Uterus (tissue), 4 donors: ENCODE data around the gene NRXN3. TPM values are rescaled to one million over a fixed set of nuclear protein-coding genes. Genes with fewer than 3 reads are reported as not detected.

Experiments
- DNase-seq, 2 donors: peaks; one replicate each; pipeline ENCODE4 v3.0.0-alpha.2; 2019 to 2020
- H3K27ac ChIP-seq, 2 donors: fragments of 200-600 bp; sonication (generic); 1 replicate in 1 of 2; 2 replicates in 1 of 2; pipeline ENCODE4 v1.5.1; 2016 to 2018
- H3K27me3 ChIP-seq, 2 donors: fragments of 200-600 bp; sonication (generic); one replicate each; pipeline ENCODE4 v1.5.1; 2018 to 2019; ENCODE audit warnings: control low read depth in 1 of 2
- H3K36me3 ChIP-seq, 2 donors: fragments of 200-600 bp; sonication (generic); one replicate each; pipeline ENCODE4 v1.5.1; 2019; ENCODE audit warnings: control low read depth in 1 of 2
- H3K4me1 ChIP-seq, 2 donors: fragments of 200-600 bp; sonication (generic); one replicate each; pipeline ENCODE4 v1.5.1; 2018 to 2019; ENCODE audit warnings: control low read depth in 1 of 2
- H3K4me3 ChIP-seq, 2 donors: fragments of 200-600 bp; sonication (generic); 1 replicate in 1 of 2; 2 replicates in 1 of 2; pipeline ENCODE4 v1.5.1; 2018 to 2019; ENCODE audit warnings: mild to moderate bottlenecking in 1 of 2
- H3K9me3 ChIP-seq, 2 donors: fragments of 200-600 bp; sonication (generic); one replicate each; pipeline ENCODE4 v1.5.1; 2019; ENCODE audit warnings: control low read depth in 1 of 2
- POLR2A ChIP-seq, 2 donors: fragments of 450-650 bp; IDR thresholded peaks; one replicate each; pipeline ENCODE4 v1.6.1; 2016; ENCODE audit warnings: antibody characterized with exemption in 2 of 2, mild to moderate bottlenecking in 1 of 2, moderate library complexity in 1 of 2
- intact Hi-C: fragments of 100-400 bp; cut with DNase I; formaldehyde crosslinking; loops from one replicate; pipeline ENCODE4 v1.15.1; 2023; ENCODE audit warnings: low total_unique reads
- total RNA-seq, 4 donors: library from RNA; depleted of rRNA in 3 of 4; stranded (reverse); fragments of >200 nt in 3 of 4; gene quantifications; one replicate each; pipeline versions ENCODE4 v1.1.0 to v1.2.4, GENCODE V29; 2014 to 2023
- TF ChIP-seq, protein P1 (sequence below), 4 experiments: fragments of 200-600 bp in 2 of 4; fragments of 450-650 bp in 2 of 4; sonication (generic) in 2 of 4; IDR thresholded peaks; one replicate each; pipeline ENCODE4 v1.5.1; 2016 to 2019; ENCODE audit warnings: antibody characterized with exemption in 4 of 4, mild to moderate bottlenecking in 2 of 4, moderate library complexity in 1 of 4
- donor health status: DM: yes; HTN: yes; CAD: no.

NRXN3 gene
- total RNA-seq, 4 donors from 2014 or later: 2.9 to 17.0 (median 4.4) TPM

DNA sequence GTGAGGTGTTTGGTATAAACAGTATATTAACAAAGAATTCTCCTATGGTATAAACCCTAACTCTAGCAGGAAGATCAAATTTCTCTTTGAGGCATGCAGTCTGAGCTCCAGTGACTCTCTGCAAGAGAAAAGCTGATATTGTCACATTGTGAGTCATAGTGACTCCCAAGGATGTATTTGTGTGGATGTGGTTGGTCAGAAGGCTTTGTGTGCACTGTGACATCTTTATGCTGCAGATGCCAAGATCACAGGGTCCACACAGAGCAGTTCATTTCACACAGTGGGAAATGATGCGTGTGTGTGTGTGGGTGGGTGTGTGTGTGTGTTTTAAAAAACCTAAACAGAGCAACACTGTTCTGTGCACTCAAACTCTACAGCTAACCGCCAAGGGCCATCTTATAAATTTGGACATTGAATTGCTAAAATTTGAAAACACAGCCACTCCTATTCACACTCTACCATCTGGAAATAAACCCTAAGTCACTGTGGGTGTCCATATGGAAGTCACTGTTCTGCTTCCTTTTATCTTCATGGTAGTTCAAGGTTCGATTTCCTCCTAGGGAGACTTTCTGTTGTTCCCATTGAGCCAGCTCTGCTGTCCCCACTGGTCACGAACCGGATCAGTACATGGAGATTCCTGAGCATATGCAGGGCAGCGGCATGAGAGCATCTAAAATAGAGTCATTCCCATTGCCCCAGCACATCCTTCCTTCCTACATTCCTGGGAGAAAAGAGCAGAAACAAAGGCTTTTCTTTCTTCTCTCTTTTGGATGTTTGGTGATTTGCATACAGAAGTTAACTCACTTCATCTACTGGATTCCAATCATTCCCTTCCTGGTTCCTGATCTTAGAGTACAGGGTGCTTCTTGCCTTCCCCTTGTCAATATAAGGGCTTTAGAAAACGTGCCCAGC, 1313.6 kb downstream of the NRXN3 start:
- Histone ChIP-seq H3K27me3 (no peaks in the 10 kb centered on the region), H3K4me1 (no peaks in the 10 kb centered on the region), H3K4me3 (no peak overlapping the region), H3K27ac (no peak overlapping the region), H3K36me3 (no peaks in the 10 kb centered on the region), H3K9me3 (no peaks in the 10 kb centered on the region)
- TF ChIP-seq POLR2A (IDR thresholded peaks at IDR 0.05): no peak
- TF ChIP-seq, protein P1, sequence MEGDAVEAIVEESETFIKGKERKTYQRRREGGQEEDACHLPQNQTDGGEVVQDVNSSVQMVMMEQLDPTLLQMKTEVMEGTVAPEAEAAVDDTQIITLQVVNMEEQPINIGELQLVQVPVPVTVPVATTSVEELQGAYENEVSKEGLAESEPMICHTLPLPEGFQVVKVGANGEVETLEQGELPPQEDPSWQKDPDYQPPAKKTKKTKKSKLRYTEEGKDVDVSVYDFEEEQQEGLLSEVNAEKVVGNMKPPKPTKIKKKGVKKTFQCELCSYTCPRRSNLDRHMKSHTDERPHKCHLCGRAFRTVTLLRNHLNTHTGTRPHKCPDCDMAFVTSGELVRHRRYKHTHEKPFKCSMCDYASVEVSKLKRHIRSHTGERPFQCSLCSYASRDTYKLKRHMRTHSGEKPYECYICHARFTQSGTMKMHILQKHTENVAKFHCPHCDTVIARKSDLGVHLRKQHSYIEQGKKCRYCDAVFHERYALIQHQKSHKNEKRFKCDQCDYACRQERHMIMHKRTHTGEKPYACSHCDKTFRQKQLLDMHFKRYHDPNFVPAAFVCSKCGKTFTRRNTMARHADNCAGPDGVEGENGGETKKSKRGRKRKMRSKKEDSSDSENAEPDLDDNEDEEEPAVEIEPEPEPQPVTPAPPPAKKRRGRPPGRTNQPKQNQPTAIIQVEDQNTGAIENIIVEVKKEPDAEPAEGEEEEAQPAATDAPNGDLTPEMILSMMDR (IDR thresholded peaks at IDR 0.05): no peak
- DNase-seq: no peak
- intact Hi-C loops: no loop called here

DNA sequence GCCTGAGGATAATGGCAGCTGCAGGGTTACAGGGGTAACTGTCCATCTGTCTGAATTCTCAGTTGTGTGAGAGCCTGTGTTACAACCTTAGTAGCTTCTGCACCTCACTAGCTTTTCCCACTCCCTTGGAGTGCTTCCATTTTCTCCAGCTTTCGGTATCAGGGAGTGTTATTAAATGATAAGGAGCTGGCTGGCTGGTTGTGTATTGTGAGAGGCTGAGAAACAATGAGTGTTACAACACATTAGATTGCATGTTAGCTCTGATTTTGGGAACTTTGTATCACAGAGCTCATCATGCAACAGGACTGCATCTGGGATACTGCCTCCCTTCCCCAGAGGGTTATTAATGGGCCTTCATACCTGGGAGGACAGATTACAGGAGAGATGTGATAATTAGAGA, 1317.5 kb downstream of the NRXN3 start:
- no peak overlapping the region for H3K27ac ChIP-seq
- intact Hi-C loops: no loop called here
- DNase-seq: no peak
- no peaks in the 10 kb centered on the region for H3K9me3 ChIP-seq
- H3K27me3 ChIP-seq: no peaks in the 10 kb centered on the region
- no peaks in the 10 kb centered on the region for H3K36me3 ChIP-seq
- H3K4me3 ChIP-seq: no peak overlapping the region
- no peaks in the 10 kb centered on the region for H3K4me1 ChIP-seq
- TF ChIP-seq, protein P1 (IDR thresholded peaks at IDR 0.05): no peak
- TF ChIP-seq POLR2A (IDR thresholded peaks at IDR 0.05): no peak

DNA sequence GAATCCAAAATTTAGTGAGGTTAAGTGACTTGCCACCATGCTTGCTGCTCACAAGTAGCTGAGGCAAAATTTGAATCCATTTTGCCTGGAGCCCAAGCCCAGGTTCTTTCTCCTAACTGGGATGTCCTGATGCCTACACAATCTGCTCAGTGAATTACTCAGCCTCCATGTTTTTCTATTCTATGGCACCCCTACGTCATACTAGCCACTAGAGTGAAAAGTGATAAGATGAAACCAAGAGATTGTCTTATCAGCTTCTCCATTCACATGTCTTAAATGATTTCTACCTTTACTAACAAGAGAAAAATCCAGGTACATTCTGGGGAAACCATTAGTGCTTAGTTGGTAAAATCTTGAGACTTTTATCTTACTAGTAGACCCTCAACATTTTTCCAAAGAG, 1321.0 kb downstream of the NRXN3 start:
- TF ChIP-seq, protein P1 (IDR thresholded peaks at IDR 0.05): no peak
- TF ChIP-seq POLR2A (IDR thresholded peaks at IDR 0.05): no peak
- intact Hi-C loops: no loop called here

DNA sequence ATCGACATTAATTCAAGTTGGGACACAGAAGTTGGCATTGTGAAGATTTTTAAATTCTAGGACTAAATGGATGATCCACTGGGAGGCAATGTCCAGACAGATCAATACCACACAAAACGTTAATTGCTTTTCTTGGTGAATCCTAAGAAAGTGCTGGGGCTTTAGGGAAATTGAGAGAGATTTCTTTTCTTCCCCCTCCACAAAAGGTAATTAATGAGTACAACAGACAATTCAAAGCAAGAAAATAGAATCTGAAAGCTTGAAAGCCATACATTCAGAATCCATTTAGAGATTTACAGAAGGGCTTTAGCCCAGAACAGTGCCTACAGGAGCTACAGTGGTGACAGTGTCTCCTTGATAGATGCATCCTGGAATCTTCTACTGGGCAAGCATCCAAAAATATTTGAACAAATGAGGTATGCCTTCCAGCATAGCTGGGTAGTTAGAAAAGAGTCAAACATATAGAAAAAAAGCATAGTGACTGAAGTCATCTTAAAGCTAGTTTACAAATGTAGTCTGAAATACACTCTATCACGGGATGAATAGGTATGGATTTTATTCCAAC, 1323.0 kb downstream of the NRXN3 start:
- no peak overlapping the region for H3K4me3 ChIP-seq
- no peak for DNase-seq
- intact Hi-C loops: no loop called here
- H3K4me1 ChIP-seq: no peaks in the 10 kb centered on the region
- H3K27ac ChIP-seq: no peak overlapping the region
- H3K9me3 ChIP-seq: no peaks in the 10 kb centered on the region
- no peaks in the 10 kb centered on the region for H3K36me3 ChIP-seq
- no peaks in the 10 kb centered on the region for H3K27me3 ChIP-seq
- no peak for TF ChIP-seq POLR2A (IDR thresholded peaks at IDR 0.05)
- TF ChIP-seq, protein P1 (IDR thresholded peaks at IDR 0.05): no peak

More for the DNA sequence above, 1321.0 kb downstream of the NRXN3 start:
- no peak overlapping the region for H3K4me3 ChIP-seq
- H3K27me3 ChIP-seq: no peaks in the 10 kb centered on the region
- no peaks in the 10 kb centered on the region for H3K4me1 ChIP-seq
- no peak for DNase-seq
- H3K27ac ChIP-seq: no peak overlapping the region
- no peaks in the 10 kb centered on the region for H3K36me3 ChIP-seq
- no peaks in the 10 kb centered on the region for H3K9me3 ChIP-seq

DNA sequence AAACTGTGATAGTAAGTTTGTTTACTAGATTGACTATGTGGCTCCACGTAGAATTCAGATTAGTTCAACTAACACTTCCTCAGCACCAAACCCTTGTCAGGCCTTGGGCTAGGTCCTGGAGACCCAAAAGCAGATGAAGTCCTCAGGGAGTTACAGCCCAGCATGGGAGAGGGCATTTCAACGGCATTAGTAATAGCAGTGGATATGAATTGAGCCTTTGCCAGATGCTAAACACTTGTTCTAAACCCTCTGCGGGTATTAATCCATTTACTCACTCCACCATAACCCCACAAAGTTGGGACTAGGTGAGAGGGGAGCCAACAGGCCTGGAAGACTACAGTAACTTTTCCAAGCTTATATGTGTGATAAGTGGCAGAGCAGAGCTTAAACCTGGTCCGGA, 1326.5 kb downstream of the NRXN3 start:
- no peaks in the 10 kb centered on the region for H3K4me1 ChIP-seq
- intact Hi-C loops: no loop called here
- TF ChIP-seq, protein P1 (IDR thresholded peaks at IDR 0.05): no peak
- TF ChIP-seq POLR2A (IDR thresholded peaks at IDR 0.05): no peak

More for the DNA sequence above, 1326.5 kb downstream of the NRXN3 start:
- Histone ChIP-seq H3K27me3 (no peaks in the 10 kb centered on the region), H3K9me3 (no peaks in the 10 kb centered on the region), H3K36me3 (no peaks in the 10 kb centered on the region), H3K27ac (no peak overlapping the region), H3K4me3 (no peak overlapping the region)
- no peak for DNase-seq
